NCI-H1092 (cell line): ENCODE measurements around the gene IGLL1.
"Not testable (repeated sequence)": the region's sequence is repeated elsewhere in the genome, so short reads cannot be mapped to it uniquely, and the experiment has no call there.

Experiments
- DNase-seq: peaks from one replicate; lab custom pipeline; 2025; lab: John Stamatoyannopoulos, UW

Gene IGLL1

DNA sequence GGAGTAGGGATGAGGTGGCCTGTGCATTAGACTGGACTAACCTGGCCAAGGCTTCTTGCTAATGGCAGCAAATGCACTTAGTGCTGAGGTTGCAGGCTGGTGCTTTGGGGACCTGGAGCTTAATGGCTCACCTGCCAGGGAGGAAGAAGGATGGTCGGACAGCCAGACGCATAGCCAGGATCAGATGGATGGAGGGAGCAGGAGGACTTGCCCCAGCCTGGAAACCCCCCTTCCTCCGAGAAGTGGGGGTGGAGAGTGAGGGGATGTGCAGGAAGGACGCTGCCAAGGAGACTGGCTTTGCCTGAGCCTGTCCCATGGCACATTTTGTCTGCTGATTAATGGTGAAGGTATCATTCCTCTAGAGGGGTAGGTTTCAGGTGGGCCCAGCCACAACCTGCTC is 17.9 kb downstream of the IGLL1 start:
- DNase-seq = no peak

DNA sequence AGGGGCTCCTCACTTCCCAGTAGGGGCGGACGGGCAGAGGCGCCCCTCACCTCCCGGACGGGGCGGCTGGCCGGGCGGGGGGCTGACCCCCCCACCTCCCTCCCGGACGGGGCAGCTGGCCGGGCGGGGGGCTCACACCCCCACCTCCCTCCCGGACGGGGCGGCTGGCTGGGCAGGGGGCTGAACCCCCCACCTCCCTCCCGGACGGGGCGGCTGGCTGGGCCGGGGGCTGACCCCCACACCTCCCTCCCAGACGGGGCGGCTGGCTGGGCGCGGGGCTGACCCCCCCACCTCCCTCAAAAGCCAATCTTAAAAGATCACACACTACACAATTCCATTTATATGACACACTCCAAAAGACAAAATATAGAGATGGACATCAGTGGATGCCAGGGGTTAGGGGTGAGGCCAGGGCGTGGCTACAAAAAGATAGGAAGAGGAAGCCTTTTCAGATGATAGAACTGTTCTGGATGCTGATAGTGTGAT is 19.0 kb downstream of the IGLL1 start:
- DNase-seq = not testable (repeated sequence)

DNA sequence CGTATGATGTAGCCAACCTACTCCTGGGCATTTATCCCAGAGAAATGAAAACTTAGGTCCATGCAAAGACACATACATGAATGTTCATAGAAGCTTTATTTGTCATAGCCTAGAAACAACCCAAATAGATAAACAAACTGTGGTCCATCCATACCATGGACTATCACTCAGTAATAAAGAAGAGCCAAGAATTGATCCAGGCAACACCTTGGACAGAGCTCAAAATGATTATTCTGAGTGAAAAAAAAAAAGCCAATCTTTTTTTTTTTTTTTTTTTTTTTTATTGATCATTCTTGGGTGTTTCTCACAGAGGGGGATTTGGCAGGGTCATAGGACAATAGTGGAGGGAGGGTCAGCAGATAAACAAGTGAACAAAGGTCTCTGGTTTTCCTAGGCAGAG is 19.9 kb downstream of the IGLL1 start:
- not testable (repeated sequence) for DNase-seq

DNA sequence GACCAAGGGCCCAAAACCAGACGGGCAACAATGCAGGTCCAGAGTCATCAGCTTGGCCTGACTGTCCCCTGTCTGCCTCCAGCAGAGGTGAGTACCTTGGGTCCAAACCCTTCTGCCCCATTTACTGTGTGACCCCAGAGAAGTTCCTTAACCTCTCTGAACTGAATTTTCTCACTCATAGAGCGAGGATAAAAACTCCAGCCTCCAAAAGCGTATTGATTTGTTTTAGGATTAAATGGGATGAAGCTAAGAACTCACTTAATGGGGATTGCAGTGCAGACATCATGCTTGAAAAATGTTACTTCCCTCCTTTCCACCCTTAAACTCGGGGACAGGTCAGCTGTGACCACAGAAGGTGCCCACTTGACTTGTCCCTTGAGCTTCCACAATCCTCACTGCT is 22.6 kb downstream of the IGLL1 start:
- no peak for DNase-seq

DNA sequence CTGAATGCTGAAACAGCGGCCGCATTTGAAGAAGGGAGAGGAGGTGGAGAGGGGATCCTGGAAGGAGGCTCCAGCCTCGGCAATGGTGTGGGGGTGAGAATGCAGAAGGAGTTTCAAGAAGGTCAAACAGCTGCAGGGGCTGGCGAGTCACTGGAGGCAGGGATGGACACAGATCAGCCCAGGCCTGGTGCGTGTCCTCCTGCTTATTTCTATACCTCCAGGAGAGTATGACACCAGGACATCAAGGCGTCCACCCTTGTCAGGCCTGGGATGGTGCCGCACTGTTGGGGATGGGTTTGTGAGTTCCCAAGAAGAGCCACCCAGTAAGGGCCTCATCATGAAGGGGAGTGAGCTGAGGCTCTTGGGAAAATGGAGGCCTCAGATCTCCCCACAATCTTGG is 23.1 kb downstream of the IGLL1 start:
- no peak for DNase-seq

DNA sequence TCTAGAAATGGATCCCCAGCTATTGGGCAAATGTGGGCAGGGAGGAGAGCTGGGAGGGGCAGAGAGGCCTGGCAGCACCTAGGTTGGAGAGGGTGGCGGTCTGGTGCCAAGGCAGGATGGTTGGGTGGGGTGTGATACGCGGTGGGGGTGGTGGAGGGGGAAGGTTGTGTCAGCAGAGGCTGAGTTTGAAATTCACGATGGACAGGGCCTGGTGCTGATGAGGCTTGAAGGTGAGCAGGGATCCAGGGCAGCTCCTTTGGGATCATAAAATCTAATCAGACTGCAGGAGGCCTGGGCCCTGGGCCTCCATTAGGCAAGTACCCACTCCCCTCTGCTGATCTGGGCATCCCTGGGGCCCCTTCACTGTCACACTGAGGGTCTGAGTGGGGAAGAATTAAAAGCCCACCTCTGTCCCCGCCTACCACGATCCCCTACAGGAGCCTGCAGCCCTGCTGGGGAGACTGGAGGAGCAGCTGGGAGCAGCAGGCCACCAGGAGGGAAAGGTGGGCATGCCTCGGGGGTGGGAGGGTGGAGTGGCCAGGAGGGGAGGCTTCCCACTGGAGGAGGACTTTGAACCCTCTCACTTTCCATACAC is 24.0 kb downstream of the IGLL1 start:
- no peak for DNase-seq

DNA sequence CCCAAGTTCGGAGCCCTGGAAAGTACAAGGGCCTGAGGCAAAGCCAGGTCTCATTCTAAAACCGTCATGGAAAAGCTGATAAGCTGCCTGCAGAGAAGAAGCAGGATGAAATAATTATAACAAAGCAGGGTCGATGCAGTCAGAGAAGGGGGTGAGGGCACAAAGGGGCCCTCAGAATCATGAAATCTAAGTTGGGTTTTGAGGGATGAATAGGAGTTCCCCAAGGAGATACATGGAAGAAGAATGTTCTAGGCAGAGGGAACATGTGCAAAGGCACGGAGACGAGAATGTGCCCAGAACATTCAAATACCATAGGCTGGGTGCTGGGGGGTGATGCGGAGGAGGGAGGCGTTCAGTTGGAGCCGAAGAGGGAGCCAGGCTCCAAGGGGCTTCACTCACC is 25.0 kb downstream of the IGLL1 start:
- DNase-seq = no peak

DNA sequence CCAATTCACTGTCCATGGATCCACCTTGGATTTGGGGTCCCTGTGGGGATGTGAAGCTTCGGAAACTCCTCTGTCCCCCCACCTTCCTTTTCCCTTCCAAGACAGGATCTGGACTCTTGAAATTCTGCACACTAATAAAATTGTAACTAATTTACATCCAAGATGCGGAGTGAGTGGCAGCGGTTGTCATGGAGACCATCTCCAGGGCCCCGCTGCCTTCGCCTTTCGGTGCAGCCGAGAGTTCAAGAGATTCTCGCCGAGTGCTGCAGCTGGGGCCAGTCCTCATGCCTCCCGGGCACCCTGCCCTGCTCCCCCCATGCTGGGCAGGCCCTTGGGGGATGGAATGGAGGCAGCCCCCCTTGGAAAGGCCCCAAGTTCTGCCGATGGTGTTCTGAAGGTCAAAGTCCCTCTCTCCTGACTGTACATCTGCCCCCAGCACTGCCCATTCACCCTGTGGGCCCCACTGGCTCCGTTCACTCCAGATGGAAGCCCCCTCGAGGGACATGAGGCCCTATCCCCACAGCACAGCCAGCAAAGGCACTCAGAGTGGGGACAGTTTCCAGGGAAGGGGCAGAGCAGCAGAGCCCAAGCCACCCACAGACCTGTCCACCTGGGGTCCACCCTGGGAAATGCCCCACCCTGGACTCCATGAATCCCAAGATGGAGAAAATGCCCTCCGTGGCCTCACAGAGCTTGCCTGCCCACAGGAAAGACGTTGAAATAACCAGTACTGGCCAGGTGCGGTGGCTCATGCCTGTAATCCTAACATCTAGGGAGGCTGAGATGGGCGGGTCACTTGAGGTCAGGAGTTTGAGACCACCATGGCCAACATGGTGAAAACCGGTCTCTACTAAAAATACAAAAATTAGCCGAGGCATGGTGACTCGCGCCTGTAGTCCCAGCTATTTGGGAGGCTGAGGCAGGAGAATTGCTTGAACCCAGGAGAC is 25.9 kb downstream of the IGLL1 start:
- no peak for DNase-seq

DNA sequence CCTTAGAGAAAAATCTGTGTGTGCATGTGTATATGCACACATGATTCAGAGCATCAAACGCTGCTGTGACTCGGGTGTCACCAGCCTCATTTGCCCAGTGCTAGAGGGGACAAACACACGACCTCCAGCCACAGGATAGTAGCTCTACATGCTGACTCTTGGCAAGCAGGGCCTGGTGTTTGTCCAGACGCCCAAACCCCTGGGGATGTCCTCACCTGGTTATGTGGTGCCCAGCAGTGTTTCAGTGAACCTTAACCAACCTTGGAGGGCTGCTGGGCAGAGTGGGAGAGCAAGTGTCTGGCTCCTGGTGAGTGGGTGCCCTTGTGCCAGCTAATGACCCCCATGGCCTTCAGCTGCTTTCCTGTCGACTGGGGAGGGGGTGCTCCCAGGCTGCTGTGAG is 26.7 kb downstream of the IGLL1 start:
- DNase-seq = no peak

DNA sequence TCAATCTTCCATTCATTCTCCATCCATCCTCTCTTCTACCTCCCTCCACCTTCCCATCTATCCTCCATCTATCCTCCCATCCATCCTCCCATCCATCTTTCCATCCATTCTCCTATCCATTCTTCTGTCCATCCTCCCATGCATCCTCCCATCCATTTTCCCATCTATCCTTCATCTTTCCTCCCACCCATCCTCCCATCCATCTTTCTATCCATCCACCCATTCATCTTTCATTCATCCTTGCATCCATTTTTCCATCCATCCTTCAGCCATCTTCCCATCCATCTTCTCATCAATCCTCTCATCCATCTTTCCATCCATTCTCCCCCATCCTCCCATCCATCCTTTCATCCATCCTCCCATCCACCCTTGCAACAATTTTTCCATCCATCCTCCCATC is 27.5 kb downstream of the IGLL1 start:
- no peak for DNase-seq

DNA sequence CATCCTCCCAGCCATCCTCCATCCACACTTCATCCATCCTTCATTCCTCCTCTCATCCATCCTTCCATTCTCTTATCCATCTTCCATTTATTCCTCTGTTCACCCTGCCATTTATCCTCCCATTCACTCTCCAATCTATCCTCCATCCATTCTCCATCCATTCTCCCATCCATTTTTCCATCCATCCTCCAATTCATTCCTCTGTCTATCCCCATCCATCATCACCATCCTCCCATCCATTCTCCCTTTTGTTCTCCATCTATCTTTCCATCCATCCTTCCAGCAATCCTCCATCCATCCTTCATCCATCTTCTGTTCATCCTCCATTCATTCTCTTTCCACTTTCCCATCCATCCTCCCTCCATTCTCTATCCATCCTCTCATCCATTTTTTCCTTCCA is 28.7 kb downstream of the IGLL1 start:
- no peak for DNase-seq

DNA sequence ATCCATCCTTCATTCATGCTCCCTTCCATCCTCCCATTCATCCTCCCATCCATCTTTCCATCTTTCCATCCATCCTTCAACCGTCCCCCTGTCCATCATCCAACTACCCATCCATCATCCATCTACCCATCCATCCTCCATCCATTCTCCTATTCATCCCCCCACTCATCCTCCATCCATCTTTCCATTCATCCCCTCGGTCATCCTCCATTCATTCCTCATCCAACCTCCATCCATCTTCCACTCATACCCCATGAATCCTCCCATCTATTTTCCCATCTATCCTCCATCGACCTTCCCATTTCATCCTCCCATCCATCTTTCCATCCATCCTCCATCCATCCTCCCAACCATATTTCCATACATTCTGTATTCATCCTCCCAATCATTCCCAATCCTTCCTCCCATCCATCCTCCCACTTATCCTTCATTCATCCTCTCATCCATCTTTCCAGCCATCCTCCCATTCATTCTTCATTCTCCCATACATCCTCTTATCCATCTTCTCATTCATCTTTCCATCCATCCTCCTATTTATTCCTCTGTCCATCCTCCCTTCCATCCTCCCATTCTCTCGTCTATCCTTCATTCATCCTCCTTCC is 29.9 kb downstream of the IGLL1 start:
- no peak for DNase-seq

DNA sequence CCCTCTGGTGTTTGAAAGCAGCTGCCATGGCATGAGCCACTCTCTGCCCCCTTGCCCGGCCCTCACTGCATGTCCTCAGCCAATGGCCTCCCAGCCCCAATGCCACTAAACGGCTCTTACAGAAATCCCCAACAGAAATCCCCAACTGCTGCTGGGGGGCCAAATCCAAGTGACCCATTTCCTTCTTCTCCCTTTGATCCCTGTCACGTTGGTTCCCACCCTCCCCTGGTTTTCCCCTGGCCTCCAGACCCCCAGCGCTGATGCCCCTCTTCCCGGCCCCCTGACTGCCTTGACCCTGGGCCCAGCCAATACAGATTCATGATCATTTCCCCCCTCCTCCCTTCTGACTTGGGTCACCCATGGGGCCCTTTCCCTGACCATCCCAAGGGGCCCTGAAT is 30.9 kb downstream of the IGLL1 start:
- no peak for DNase-seq

DNA sequence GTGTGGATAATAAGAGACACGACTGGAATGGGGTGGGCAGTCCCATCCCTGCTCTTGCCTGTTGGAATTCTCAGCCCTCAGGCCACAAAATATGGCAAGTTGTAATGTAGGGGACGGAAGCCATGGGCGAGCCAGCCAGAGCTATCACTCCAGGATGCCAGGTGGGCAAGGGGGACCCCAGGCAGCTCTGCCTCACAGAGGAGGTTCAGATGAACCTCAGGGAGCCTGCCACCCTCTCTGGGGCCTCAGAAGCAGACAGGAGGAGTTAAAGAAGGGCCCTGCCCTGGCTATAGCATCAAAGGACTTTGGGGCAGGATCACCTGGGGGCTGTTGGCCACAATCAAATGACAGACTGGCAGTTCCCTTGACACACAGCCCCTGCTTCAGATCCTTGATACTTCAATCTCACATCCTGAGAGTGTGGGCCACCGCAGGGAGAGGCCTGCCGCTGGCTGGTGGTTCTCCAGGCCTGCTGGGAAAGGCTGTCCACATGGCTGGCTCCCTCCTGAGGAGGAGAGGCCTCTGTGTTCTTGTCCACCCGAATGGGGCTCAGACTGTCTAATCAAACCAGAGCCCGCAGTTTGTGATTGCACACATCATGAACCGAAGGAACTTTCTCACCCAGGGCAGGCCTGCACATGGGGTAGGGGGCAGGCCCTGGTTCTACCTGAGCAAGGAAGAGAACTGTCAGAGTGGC is 31.4 kb downstream of the IGLL1 start:
- no peak for DNase-seq

DNA sequence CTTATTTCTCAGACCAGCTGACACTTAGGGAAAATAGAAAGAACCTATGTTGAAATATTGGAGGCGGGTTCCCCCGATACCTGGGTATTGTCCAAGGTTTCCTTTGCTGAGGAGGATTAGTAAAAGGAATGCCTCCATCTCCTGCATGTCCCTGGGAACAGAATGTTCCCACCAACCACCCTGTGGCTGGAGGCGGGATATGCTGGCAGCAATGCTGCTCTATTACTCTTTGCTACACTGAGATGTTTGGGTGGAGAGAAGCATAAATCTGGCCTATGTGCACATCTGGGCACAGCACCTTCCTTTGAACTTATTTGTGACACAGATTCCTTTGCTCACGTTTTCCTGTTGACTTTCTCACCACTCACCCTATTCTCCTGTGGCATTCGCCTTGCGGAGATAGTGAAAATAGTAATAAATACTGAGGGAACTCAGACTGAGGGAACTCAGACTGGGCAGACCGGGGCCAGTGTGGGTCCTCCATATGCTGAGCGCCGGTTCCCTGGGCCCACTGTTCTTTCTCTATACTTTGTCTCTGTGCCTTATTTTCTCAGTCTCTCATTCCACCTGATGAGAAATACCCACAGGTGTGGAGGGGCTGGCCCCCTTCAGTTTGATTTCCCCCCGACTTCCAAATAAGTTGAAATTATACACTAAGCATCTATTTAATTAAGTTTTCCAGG is 32.1 kb downstream of the IGLL1 start:
- DNase-seq = no peak

DNA sequence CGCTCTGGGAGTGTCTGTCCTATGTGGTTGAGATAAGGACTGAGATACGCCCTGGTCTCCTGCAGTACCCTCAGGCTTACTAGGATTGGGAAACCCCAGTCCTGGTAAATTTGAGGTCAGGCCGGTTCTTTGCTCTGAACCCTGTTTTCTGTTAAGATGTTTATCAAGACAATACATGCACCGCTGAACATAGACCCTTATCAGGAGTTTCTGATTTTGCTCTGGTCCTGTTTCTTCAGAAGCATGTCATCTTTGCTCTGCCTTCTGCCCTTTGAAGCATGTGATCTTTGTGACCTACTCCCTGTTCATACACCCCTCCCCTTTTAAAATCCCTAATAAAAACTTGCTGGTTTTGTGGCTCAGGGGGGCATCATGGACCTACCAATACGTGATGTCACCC is 32.7 kb downstream of the IGLL1 start:
- not testable (repeated sequence) for DNase-seq

DNA sequence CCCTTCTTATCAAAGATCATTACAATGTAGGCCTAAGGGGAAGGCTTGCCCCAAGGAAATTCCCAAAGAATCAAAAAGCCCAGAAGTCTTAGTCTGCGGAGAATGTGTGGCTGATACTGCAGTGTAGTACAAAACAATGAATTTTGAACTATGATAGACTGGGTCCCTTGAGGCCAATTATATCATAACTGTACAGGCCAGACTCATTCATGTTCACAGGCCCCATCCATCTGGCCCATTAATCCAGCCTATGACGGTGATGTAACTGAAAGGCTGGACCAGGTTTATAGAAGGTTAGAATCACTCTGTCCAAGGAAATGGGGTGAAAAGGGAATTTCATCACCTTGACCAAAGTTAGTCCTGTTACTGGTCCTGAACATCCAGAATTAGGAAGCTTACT is 35.2 kb downstream of the IGLL1 start:
- no peak for DNase-seq

DNA sequence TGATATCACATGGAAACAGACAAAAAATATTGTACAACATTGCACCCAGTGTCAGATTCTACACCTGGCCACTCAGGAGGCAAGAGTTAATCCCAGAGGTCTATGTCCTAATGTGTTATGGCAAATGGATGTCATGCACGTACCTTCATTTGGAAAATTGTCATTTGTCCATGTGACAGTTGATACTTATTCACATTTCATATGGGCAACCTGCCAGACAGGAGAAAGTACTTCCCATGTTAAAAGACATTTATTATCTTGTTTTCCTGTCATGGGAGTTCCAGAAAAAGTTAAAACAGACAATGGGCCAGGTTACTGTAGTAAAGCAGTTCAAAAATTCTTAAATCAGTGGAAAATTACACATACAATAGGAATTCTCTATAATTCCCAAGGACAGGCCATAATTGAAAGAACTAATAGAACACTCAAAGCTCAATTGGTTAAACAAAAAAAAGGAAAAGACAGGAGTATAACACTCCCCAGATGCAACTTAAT is 36.5 kb downstream of the IGLL1 start:
- DNase-seq = not testable (repeated sequence)

DNA sequence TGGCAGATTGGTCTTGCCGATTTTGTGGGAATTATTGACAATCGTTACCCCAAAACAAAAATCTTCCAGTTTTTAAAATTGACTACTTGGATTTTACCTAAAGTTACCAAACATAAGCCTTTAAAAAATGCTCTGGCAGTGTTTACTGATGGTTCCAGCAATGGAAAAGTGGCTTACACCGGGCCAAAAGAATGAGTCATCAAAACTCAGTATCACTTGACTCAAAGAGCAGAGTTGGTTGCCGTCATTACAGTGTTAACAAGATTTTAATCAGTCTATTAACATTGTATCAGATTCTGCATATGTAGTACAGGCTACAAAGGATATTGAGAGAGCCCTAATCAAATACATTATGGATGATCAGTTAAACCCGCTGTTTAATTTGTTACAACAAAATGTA is 37.2 kb downstream of the IGLL1 start:
- no peak for DNase-seq

DNA sequence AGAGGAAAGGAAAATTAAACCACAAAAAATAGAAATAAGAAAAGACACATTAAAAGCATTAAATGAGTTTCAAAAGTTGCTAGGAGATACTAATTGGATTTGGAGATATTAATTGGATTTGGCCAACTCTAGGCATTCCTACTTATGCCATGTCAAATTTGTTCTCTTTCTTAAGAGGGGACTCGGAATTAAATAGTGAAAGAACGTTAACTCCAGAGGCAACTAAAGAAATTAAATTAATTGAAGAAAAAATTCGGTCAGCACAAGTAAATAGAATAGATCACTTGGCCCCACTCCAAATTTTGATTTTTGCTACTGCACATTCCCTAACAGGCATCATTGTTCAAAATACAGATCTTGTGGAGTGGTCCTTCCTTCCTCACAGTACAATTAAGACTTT is 37.7 kb downstream of the IGLL1 start:
- not testable (repeated sequence) for DNase-seq

DNA sequence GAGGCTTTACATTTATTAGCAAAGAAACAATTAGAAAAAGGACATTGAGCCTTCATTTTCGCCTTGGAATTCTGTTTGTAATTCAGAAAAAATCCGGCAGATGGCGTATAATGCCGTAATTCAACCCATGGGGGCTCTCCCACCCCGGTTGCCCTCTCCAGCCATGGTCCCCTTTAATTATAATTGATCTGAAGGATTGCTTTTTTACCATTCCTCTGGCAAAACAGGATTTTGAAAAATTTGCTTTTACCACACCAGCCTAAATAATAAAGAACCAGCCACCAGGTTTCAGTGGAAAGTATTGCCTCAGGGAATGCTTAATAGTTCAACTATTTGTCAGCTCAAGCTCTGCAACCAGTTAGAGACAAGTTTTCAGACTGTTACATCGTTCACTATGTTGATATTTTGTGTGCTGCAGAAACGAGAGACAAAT is 38.2 kb downstream of the IGLL1 start:
- DNase-seq = not testable (repeated sequence)

DNA sequence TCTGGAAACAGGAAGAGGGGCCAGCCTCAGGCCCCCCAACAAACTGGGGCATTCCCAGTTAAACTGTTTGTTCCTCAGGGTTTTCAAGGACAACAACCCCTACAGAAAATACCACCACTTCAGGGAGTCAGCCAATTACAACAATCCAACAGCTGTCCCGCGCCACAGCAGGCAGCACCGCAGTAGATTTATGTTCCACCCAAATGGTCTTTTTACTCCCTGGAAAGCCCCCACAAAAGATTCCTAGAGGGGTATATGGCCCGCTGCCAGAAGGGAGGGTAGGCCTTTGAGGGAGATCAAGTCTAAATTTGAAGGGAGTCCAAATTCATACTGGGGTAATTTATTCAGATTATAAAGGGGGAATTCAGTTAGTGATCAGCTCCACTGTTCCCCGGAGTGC is 39.3 kb downstream of the IGLL1 start:
- not testable (repeated sequence) for DNase-seq
